Activated T-helper 2 cell treated with anti-CD3 and anti-CD28 coated beads, Interferon-gamma antibody, Interleukin-2, Interleukin-4, amounts not matched to agents 10 μg/mL and 5 μg/mL and 100 μg/mL, durations not matched to agents 14 hours and 24 hours and 36 hours (primary cell): ENCODE measurements around the gene RPUSD1. TPM values are rescaled to one million over a fixed set of nuclear protein-coding genes. Genes with fewer than 3 reads are reported as not detected.

Experiments used
- DNase-seq: peaks from one replicate; pipeline ENCODE4 v3.0.0; 2021; ENCODE audit warnings: low spot score
- H3K27ac Mint-ChIP-seq: one replicate; pipeline ENCODE4 v1.8.0; 2021; ENCODE audit warnings: mixed read lengths
- H3K27me3 Mint-ChIP-seq: one replicate; pipeline ENCODE4 v1.8.0; 2021; ENCODE audit warnings: low read depth, mixed read lengths
- H3K36me3 Mint-ChIP-seq: one replicate; pipeline ENCODE4 v1.8.0; 2021; ENCODE audit warnings: low read depth, mixed read lengths
- H3K4me1 Mint-ChIP-seq: one replicate; pipeline ENCODE4 v1.8.0; 2021; ENCODE audit warnings: low read depth, mixed read lengths
- H3K4me3 Mint-ChIP-seq: one replicate; pipeline ENCODE4 v1.8.0; 2021; ENCODE audit warnings: low read depth, mild to moderate bottlenecking, moderate library complexity, mixed read lengths
- H3K9me3 Mint-ChIP-seq: one replicate; pipeline ENCODE4 v1.8.0; 2021; ENCODE audit warnings: mixed read lengths
- intact Hi-C: fragments of 100-400 bp; cut with micrococcal nuclease; formaldehyde crosslinking; loops from one replicate; pipeline ENCODE4 v1.15.1; 2023
- total RNA-seq: library from RNA; stranded (reverse); gene quantifications from 2 replicates; pipeline ENCODE4 v1.2.3, GENCODE V29; 2022

Gene RPUSD1
- total RNA-seq, 1 donor from 2014 or later, result 35.3 TPM

DNA sequence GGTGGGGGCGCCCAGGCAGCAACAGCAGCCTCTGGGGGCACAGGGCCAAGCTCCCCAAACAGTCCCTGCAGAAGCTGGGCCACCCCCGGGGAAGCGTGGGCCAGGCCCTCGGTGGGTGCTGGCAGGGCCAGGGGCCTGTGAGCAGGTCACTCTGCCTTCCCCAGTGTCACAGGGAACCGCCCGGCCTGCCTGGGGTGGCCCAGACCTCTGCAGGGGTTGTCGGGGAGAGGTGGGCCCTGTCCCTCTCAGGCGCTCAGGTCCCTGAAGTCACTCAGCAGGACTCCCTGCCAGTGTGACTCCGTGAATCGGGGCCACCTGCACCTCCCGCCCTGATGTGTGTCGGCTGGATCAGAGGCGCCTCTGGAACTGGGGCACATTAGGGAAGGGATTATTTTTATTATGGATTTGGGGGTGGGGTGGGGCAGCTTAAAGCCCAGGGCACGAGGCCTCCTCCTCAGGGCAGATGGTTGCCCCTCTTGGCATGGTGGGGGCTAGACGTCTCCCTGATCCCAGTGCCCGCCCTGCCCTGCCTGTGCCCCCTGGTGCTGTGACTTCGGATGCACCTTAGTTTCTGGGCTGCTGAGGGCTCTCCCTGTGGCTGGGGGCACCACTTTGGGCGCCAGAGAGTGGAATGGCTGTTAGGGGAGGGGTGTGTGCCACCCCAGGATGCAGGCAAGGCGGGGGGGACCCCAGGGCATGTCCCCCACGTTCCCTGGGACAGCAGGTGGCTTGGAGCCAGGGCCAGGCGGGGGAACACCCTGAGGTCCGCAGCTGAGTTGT lies 13.6 kb upstream of the RPUSD1 start:
- no peak overlapping the region for H3K4me3 Mint-ChIP-seq
- H3K27me3 Mint-ChIP-seq, result peaks cover 5% of the 10 kb centered on the region
- no peak for DNase-seq
- intact Hi-C loops, result loop anchor here (10.0 kb wide), 1 partner anchor 163 kb away; no protein-coding TSS in a partner anchor
- no peaks in the 10 kb centered on the region for H3K9me3 Mint-ChIP-seq
- no peak overlapping the region for H3K27ac Mint-ChIP-seq
- no peaks in the 10 kb centered on the region for H3K4me1 Mint-ChIP-seq
- H3K36me3 Mint-ChIP-seq, result peaks cover 12% of the 10 kb centered on the region

DNA sequence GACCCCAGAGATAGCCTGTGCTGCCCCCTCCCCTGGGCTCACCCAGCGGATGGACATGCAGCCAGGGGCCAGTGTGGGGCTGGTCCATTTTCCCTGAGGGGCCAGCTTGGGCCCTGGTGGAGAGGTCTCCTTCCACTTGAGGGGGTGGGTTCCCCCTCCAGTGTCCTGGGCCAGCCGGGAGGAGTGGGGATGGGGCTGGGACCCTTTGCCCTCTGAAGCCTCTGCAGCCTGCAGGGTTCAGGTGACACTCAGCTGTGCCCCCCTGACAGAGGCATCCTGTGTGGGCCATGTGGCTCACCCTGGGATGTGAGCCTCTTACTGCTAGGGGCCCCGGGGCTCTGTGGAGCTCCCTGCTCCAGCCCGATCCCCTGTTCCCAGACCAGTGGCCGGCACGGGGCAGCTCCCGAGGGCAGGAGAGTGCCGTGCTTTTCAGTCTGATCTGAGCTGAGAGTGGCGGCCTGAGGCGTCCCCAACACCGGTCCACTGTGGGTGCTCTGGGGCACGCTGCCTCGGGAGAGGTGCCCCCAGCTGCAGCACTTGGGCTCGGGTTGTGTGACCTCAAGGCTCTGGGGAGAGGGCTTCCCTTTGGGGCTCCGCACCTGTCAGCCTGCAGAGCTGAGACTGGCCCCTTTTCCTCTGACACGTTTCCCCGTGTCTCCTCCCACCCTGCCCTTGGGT lies 12.8 kb upstream of the RPUSD1 start:
- H3K9me3 Mint-ChIP-seq, result no peaks in the 10 kb centered on the region
- H3K36me3 Mint-ChIP-seq, result peaks cover 12% of the 10 kb centered on the region
- intact Hi-C loops, result loop anchor here (10.0 kb wide), 1 partner anchor 164 kb away; no protein-coding TSS in a partner anchor
- H3K4me1 Mint-ChIP-seq, result no peaks in the 10 kb centered on the region
- DNase-seq, result no peak
- H3K4me3 Mint-ChIP-seq, result no peak overlapping the region
- no peak overlapping the region for H3K27ac Mint-ChIP-seq
- H3K27me3 Mint-ChIP-seq, result peaks cover 5% of the 10 kb centered on the region

DNA sequence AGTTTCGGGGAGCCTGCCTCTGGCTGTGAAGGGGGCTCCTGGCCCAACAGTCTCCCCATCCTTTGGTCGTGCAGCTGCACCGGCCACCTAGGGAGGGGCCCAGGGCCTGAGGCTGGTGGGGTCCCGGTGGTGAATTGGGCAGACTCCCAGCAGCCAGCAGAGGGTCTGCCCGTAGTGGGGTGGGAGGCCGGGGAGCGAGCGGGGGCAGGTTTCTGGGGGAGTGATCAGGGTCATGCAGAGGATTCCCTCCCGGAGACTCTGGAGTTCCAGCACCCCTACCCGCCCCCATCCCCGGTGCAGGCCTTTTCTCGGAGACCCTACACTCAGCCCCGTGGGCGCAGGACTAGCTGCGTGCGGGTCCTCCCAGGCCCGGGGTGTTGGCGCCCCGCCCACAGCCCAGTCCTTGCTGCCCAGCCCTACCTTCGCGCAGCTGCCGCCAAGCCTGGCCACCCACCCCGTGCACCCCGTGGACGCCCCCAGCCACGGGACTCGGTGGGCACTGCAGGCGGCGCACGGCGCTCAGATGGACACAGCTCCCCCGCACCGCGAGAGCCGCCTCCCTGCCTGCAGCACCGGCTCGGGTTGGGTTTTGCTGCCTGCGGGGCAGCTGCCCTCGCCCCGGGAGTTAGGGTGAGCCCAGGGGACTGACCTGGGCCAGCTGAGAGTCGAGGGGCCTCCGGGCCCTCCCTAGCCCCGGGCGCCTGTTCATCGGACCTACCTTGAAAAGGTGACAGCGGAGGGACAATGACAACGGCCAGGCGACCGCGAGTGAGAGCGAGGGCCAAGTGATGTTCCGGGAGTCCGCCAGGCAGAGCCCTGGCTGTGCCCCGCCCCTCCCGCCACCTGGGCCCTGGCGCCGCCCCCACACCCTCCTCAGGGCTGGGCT lies 12.0 kb upstream of the RPUSD1 start, which contains the start of gene GNG13:
GNG13 (minus strand) TSS at position 787 of the 886 bp plus-strand sequence. CDS start 1,657 bp downstream, outside the sequence.
- no peaks in the 10 kb centered on the region for H3K9me3 Mint-ChIP-seq
- peaks cover 5% of the 10 kb centered on the region for H3K27me3 Mint-ChIP-seq
- no peak within 1 kb of the TSS for H3K4me3 Mint-ChIP-seq
- DNase-seq, result no peak
- no peaks in the 10 kb centered on the region for H3K4me1 Mint-ChIP-seq
- no peak within 1 kb of the TSS for H3K27ac Mint-ChIP-seq
- intact Hi-C loops, result loop anchor here (10.0 kb wide), 1 partner anchor 165 kb away; no protein-coding TSS in a partner anchor
- H3K36me3 Mint-ChIP-seq, result peaks cover 14% of the 10 kb centered on the region

DNA sequence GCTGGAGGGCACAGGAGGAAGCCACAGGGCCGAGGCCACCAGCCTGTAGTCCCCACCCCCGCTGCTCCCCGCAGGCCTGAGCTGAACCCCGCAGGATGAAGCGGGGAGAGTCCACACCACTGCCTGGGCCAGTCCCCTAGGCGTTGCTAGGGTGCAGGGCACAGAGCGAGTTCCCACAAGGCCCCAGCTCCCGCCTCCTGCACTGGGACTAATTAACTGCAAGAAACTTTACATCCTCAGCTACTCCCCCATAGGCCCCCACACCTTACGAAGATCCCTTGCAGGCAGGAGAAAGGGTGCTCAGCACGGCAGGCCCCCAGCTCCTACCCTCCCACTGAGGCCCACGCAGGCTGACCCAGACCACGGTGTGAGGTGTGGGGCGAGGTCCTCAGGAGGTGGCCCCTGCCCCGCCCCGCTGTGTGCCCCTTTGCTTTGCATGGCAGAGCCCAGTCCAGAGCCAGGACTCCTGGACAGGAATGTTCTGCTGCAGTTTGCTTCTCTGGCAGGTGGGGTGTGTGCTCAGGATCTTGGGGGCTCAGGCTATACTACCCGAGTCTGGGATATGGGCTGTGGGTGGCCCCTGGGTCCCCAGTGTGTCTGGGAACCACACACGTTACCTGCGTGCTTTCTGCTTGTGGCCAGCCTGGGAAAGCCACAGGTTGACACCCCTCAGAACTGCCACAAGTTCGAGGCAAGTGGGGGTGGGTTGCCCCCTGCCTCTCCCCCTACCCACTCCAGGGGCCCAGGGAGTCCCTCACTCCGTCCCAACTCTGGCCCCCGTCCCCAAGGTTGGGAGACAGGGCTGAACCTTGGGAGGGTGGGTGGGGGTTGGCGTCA lies 11.1 kb upstream of the RPUSD1 start:
- H3K4me1 Mint-ChIP-seq, result no peaks in the 10 kb centered on the region
- H3K4me3 Mint-ChIP-seq, result no peak overlapping the region
- no peaks in the 10 kb centered on the region for H3K9me3 Mint-ChIP-seq
- no peak overlapping the region for H3K27ac Mint-ChIP-seq
- peaks cover 14% of the 10 kb centered on the region for H3K36me3 Mint-ChIP-seq
- intact Hi-C loops, result no loop called here
- H3K27me3 Mint-ChIP-seq, result peaks cover 5% of the 10 kb centered on the region
- no peak for DNase-seq

GRCh38 chr16:798666-799065 lies 10.5 kb upstream of the RPUSD1 start:
- Mint-ChIP-seq H3K4me3 (no peak overlapping the region), H3K27me3 (peaks cover 5% of the 10 kb centered on the region), H3K4me1 (no peaks in the 10 kb centered on the region), H3K27ac (no peak overlapping the region), H3K36me3 (peaks cover 14% of the 10 kb centered on the region), H3K9me3 (no peaks in the 10 kb centered on the region)
- no peak for DNase-seq
- intact Hi-C loops, result no loop called here

DNA sequence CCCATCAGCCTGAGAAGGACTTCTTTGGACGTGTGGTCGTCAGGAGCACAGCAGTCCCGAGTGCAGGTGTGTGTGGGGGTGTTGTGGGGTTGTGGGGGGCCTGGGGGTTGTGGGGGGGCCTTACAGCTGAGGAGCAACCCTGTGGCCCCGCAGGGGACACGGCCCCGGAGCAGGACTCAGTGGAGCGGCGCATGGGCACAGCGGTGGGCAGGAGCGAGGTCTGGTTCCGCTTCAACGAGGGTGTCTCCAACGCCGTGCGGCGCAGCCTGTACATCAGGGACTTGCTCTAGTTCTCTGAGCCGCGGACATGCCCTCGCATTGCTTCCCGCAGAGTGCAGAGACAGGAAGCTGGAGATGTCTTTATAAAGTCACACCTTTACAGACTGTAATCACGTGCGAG lies 9.5 kb upstream of the RPUSD1 start:
- no peak overlapping the region for H3K27ac Mint-ChIP-seq
- intact Hi-C loops, result no loop called here
- H3K4me3 Mint-ChIP-seq, result no peak overlapping the region
- no peaks in the 10 kb centered on the region for H3K9me3 Mint-ChIP-seq
- H3K27me3 Mint-ChIP-seq, result peaks cover 5% of the 10 kb centered on the region
- H3K4me1 Mint-ChIP-seq, result no peaks in the 10 kb centered on the region
- DNase-seq, result no peak
- peaks cover 14% of the 10 kb centered on the region for H3K36me3 Mint-ChIP-seq

DNA sequence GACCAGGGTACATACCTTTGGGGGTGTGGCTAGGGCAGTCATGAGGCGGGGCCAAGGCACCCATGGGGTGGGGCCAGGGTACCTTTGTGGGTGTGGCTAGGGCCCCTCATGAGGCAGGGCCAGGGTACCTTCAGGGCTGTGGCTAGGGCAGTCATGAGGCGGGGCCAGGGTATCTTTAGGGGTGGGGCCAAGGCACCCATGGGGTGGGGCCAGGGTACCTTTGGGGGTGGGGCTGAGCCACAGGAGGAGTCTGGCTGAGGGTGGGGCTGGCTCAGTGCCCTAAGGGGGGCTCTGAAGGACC lies 8.9 kb upstream of the RPUSD1 start:
- DNase-seq, result no peak
- Mint-ChIP-seq H3K4me3 (no peak overlapping the region), H3K27me3 (peaks cover 5% of the 10 kb centered on the region), H3K4me1 (no peaks in the 10 kb centered on the region), H3K36me3 (peaks cover 14% of the 10 kb centered on the region), H3K9me3 (no peaks in the 10 kb centered on the region), H3K27ac (no peak overlapping the region)
- intact Hi-C loops, result no loop called here

DNA sequence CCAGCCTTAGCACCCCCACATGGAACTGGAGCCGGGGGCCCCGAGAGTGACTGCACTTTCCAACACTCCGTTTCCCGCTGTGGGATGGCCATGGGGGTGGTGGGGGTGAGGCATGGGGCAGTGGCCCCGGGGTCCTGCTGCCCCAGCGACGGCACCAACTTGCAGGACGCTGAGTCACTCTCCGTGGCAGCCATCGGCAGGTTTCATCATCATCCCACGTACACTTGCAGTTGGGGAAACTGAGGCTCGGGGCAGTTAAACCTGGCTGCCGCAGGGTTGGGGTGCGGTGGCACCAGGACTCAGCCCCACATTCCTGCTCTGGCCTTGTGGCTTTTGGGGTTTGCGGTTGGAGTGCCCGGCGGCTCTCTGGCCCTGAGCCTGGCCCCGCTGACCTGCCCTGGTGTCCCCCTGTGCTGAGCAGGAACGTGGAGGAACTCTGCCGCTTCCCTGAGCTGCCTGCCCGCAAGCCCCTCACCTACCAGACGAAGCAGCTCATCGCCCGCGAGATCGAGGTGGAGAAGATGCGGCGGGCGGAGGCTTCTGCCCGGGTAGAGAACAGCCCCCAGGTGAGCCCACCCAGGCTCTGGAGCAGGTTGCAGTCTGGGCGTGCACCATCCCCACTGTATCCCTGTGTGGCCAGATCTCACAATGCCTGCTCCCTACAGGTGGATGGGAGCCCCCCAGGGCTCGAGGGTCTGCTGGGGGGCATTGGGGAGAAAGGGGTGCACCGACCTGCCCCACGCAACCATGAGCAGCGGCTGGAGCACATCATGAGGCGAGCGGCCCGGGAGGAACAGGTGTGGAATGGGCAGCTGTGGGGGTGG lies 8.3 kb upstream of the RPUSD1 start:
- no peak for DNase-seq
- no peaks in the 10 kb centered on the region for H3K4me1 Mint-ChIP-seq
- no peak overlapping the region for H3K4me3 Mint-ChIP-seq
- intact Hi-C loops, result no loop called here
- H3K36me3 Mint-ChIP-seq, result peaks cover 19% of the 10 kb centered on the region
- no peak overlapping the region for H3K27ac Mint-ChIP-seq
- no peaks in the 10 kb centered on the region for H3K9me3 Mint-ChIP-seq
- peaks cover 5% of the 10 kb centered on the region for H3K27me3 Mint-ChIP-seq

GRCh38 chr16:795580-796229 lies 7.5 kb upstream of the RPUSD1 start:
- intact Hi-C loops, result no loop called here
- Mint-ChIP-seq H3K4me1 (no peaks in the 10 kb centered on the region), H3K4me3 (no peak overlapping the region), H3K27me3 (no peaks in the 10 kb centered on the region), H3K9me3 (no peaks in the 10 kb centered on the region), H3K27ac (no peak overlapping the region), H3K36me3 (peaks cover 25% of the 10 kb centered on the region)
- DNase-seq, result no peak

GRCh38 chr16:794853-795466 lies 6.8 kb upstream of the RPUSD1 start:
- peaks cover under 1% of the 10 kb centered on the region for H3K4me1 Mint-ChIP-seq
- no peaks in the 10 kb centered on the region for H3K9me3 Mint-ChIP-seq
- intact Hi-C loops, result no loop called here
- H3K4me3 Mint-ChIP-seq, result no peak overlapping the region
- H3K27ac Mint-ChIP-seq, result no peak overlapping the region
- H3K36me3 Mint-ChIP-seq, result peaks cover 25% of the 10 kb centered on the region
- no peak for DNase-seq
- no peaks in the 10 kb centered on the region for H3K27me3 Mint-ChIP-seq
